ENCODE data around the gene PAEP.

GRCh38 chr9:135565636-135566035 is 4.1 kb downstream of the PAEP start:
- TF ChIP-seq, protein P1, sequence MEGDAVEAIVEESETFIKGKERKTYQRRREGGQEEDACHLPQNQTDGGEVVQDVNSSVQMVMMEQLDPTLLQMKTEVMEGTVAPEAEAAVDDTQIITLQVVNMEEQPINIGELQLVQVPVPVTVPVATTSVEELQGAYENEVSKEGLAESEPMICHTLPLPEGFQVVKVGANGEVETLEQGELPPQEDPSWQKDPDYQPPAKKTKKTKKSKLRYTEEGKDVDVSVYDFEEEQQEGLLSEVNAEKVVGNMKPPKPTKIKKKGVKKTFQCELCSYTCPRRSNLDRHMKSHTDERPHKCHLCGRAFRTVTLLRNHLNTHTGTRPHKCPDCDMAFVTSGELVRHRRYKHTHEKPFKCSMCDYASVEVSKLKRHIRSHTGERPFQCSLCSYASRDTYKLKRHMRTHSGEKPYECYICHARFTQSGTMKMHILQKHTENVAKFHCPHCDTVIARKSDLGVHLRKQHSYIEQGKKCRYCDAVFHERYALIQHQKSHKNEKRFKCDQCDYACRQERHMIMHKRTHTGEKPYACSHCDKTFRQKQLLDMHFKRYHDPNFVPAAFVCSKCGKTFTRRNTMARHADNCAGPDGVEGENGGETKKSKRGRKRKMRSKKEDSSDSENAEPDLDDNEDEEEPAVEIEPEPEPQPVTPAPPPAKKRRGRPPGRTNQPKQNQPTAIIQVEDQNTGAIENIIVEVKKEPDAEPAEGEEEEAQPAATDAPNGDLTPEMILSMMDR (conservative IDR thresholded peaks at IDR 0.05 in 1 of 2, IDR thresholded peaks at IDR 0.05 in 1 of 2; ENCODE audit: extremely low read depth in 1 of 2, insufficient read depth in 1 of 2, low read depth in 1 of 2, low read length in 2 of 2) = no peak
- TF ChIP-seq EZH2 (IDR thresholded peaks at IDR 0.05; ENCODE audit: borderline replicate concordance, low read length) = no peak

Measured in mammary epithelial cell (primary cell).